CD14-positive monocyte (primary cell): ENCODE measurements around the gene SLC26A1. TPM values are rescaled to one million over a fixed set of nuclear protein-coding genes. Genes with fewer than 3 reads are reported as not detected.

Experiments used
- DNase-seq, 3 donors: peaks; one replicate each; pipeline ENCODE4 v3.0.0-alpha.2; 2011 to 2022
- H2AFZ ChIP-seq: 2 replicates; pipeline ENCODE4 v1.6.0; 2012; ENCODE audit warnings: mild to moderate bottlenecking, low read depth, low read length, inconsistent platforms; ENCODE audit not compliant: insufficient read depth, poor library complexity, severe bottlenecking
- H3K27ac ChIP-seq, 2 donors: 1 replicate in 1 of 2; 2 replicates in 1 of 2; pipeline ENCODE4 v1.5.1; 2012 to 2013; ENCODE audit warnings: low read length in 2 of 2, control low read depth in 1 of 2, inconsistent platforms in 1 of 2, low read depth in 1 of 2, mild to moderate bottlenecking in 1 of 2
- H3K27me3 ChIP-seq, 2 donors: one replicate each; pipeline versions ENCODE4 v1.6.0 to v1.6.1; 2011 to 2013; ENCODE audit warnings: low read length in 2 of 2; ENCODE audit not compliant: control insufficient read depth in 2 of 2, insufficient read depth in 2 of 2
- H3K36me3 ChIP-seq, 2 donors: replicated peaks in 1 of 2; 1 replicate in 1 of 2; 2 replicates in 1 of 2; pipeline versions ENCODE4 v1.5.1 to v1.6.1; 2012 to 2013; ENCODE audit warnings: low read length in 2 of 2, control low read depth in 1 of 2, inconsistent platforms in 1 of 2, mild to moderate bottlenecking in 1 of 2; ENCODE audit not compliant: insufficient read depth in 2 of 2, control insufficient read depth in 1 of 2
- H3K4me1 ChIP-seq, 2 donors: 1 replicate in 1 of 2; 2 replicates in 1 of 2; pipeline versions ENCODE4 v1.5.1 to v1.6.1; 2012 to 2013; ENCODE audit warnings: low read length in 2 of 2, control low read depth in 1 of 2, inconsistent platforms in 1 of 2, mild to moderate bottlenecking in 1 of 2, moderate library complexity in 1 of 2; ENCODE audit not compliant: insufficient read depth in 2 of 2, control insufficient read depth in 1 of 2
- H3K4me2 ChIP-seq: replicated peaks from 2 replicates; pipeline ENCODE3; 2012; ENCODE audit warnings: low read length, moderate library complexity, mild to moderate bottlenecking; ENCODE audit not compliant: poor library complexity, severe bottlenecking; ENCODE audit errors: extremely low read depth
- H3K4me3 ChIP-seq, 3 experiments: fragments of 200-600 bp in 1 of 3; sonication (generic) in 1 of 3; replicated peaks in 1 of 3; 1 replicate in 2 of 3; 2 replicates in 1 of 3; pipeline ENCODE4 v1.5.1; 2011 to 2013; ENCODE audit warnings: low read length in 3 of 3, mild to moderate bottlenecking in 3 of 3, control low read depth in 2 of 3, low read depth in 2 of 3, inconsistent platforms in 1 of 3, moderate library complexity in 1 of 3
- H3K79me2 ChIP-seq: 2 replicates; pipeline ENCODE4 v1.6.0; 2012; ENCODE audit warnings: mild to moderate bottlenecking, control low read depth, inconsistent platforms, low read length, moderate library complexity; ENCODE audit not compliant: insufficient read depth
- H3K9ac ChIP-seq: 2 replicates; pipeline ENCODE4 v1.6.0; 2017; ENCODE audit warnings: low read length, mild to moderate bottlenecking; ENCODE audit not compliant: insufficient read depth, poor library complexity, severe bottlenecking
- H3K9me3 ChIP-seq, 2 donors: replicated peaks in 1 of 2; 1 replicate in 1 of 2; 2 replicates in 1 of 2; pipeline versions ENCODE4 v1.5.1 to v1.6.1; 2012 to 2013; ENCODE audit warnings: low read length in 2 of 2, control low read depth in 1 of 2; ENCODE audit not compliant: control insufficient read depth in 1 of 2, insufficient read depth in 1 of 2
- H4K20me1 ChIP-seq: 2 replicates; pipeline ENCODE4 v1.6.0; 2012; ENCODE audit warnings: mild to moderate bottlenecking, low read length, control low read depth, moderate library complexity; ENCODE audit not compliant: insufficient read depth
- H3K27ac Mint-ChIP-seq, 7 donors: one replicate each; pipeline ENCODE4 v1.8.0; 2020; ENCODE audit warnings: mild to moderate bottlenecking in 7 of 7, mixed read lengths in 7 of 7, moderate library complexity in 6 of 7, inconsistent platforms in 2 of 7
- H3K27me3 Mint-ChIP-seq, 3 donors: one replicate each; pipeline ENCODE4 v1.8.0; 2021 to 2022; ENCODE audit warnings: low read depth in 3 of 3, mild to moderate bottlenecking in 3 of 3, mixed read lengths in 3 of 3, moderate library complexity in 3 of 3, inconsistent platforms in 1 of 3
- H3K36me3 Mint-ChIP-seq, 2 donors: one replicate each; pipeline ENCODE4 v1.8.0; 2020; ENCODE audit warnings: mixed read lengths in 2 of 2, inconsistent platforms in 1 of 2, mild to moderate bottlenecking in 1 of 2
- H3K4me1 Mint-ChIP-seq: one replicate; pipeline ENCODE4 v1.8.0; 2020; ENCODE audit warnings: mild to moderate bottlenecking, mixed read lengths
- H3K4me3 Mint-ChIP-seq, 2 donors: one replicate each; pipeline ENCODE4 v1.8.0; 2020; ENCODE audit warnings: mild to moderate bottlenecking in 2 of 2, mixed read lengths in 2 of 2, moderate library complexity in 1 of 2
- H3K9me3 Mint-ChIP-seq, 7 donors: one replicate each; pipeline ENCODE4 v1.8.0; 2020 to 2022; ENCODE audit warnings: mixed read lengths in 7 of 7, mild to moderate bottlenecking in 6 of 7, moderate library complexity in 6 of 7, inconsistent platforms in 2 of 7
- WGBS: methylation state at CpG from one replicate; pipeline ENCODE4 v1.1.5; 2013; ENCODE audit warnings: missing lambda C conversion rate; ENCODE audit not compliant: insufficient coverage; 5-methylcytosine and 5-hydroxymethylcytosine counted together
- intact Hi-C, 2 donors: fragments of 100-400 bp; cut with micrococcal nuclease; formaldehyde crosslinking; loops; one replicate each; pipeline versions ENCODE4 v1.15.0 to v1.15.1; 2023
- polyA plus RNA-seq, 3 donors: library from polyadenylated mRNA; depleted of rRNA in 1 of 3; unstranded in 2 of 3; stranded (reverse) in 1 of 3; fragments of 300-500 nt in 2 of 3; fragments of >200 nt in 1 of 3; fragmentation: Illumina TruSeq in 2 of 3; gene quantifications; 1 replicate in 2 of 3; 2 replicates in 1 of 3; pipeline ENCODE4 v1.2.3, GENCODE V29; 2012 to 2021
- TF ChIP-seq, protein P1 (sequence below): fragments of 200-600 bp; IDR thresholded peaks from one replicate; pipeline ENCODE4 v1.8.0; 2022; ENCODE audit warnings: antibody characterized with exemption, mild to moderate bottlenecking

Gene SLC26A1
- polyA plus RNA-seq, 3 donors: 0.16 to 0.37 (median 0.18) TPM

DNA sequence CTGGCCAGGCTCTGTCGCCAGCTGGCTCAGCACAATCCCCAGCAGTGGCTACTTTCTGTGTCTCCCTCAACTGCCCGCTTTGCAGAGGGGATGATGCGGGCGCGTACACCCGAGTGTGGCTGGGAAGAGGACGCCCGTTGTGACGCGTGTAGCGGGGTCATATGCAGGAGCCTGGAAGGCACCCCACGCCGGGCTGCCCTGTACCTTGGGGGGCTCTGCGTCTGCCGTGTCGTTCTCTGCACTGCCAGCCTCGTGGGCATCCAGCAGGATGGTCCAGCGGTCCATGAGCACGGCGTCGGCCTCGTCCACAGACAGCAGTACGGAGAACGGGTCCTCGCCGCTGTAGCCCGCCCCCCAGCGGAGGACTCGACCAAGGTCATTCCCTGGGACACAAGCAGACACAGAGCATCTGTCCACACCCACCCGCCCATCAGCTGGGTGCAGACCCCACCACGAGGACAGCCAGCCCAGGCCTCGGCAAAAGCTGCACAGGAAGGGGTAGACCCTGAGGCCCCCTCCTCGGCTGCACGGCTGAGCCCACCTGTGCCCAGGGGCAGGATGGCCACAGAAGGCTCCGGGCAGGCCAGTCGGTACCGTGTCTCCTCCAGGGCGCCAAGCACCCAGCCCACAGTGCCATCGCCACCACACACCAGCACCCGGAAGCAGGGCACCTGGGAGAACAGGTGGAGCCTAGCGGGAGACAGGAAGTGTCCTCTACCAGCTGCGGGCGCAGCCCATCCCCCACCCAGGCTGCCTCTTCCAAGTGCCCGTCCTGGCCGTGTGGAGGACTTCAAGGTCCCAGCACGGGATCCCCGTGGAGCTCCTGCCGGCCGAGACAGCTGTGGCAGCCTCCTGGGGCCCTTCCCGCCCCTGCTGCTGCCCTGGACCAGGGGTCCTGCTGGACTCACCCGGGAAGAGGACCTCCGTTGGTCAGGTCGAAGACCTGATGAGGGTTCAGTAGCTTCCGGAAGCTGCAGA, 30.7 kb downstream of the SLC26A1 start:
- intact Hi-C loops: no loop called here
- DNase-seq: no peak
- H3K4me1 ChIP-seq: no peaks in the 10 kb centered on the region
- H3K4me3 Mint-ChIP-seq: no peak overlapping the region
- H3K27ac ChIP-seq: no peak overlapping the region
- 94% methylated on average over 54 of the region's 54 CpGs for WGBS
- no peak overlapping the region for H3K27ac Mint-ChIP-seq
- no peak overlapping the region for H2AFZ ChIP-seq
- no peaks in the 10 kb centered on the region for H3K27me3 Mint-ChIP-seq
- peaks cover 0 to 2% of the 10 kb centered on the region in 2 donors for H3K27me3 ChIP-seq
- H3K4me2 ChIP-seq: no peak overlapping the region
- H3K9me3 ChIP-seq: no peaks in the 10 kb centered on the region
- H3K4me1 Mint-ChIP-seq: no peaks in the 10 kb centered on the region
- no peak overlapping the region for H3K9ac ChIP-seq
- H3K36me3 Mint-ChIP-seq: peaks cover 25 to 45% of the 10 kb centered on the region in 2 donors
- H3K36me3 ChIP-seq: peaks cover 28 to 90% of the 10 kb centered on the region in 2 donors
- H3K9me3 Mint-ChIP-seq: no peaks in the 10 kb centered on the region
- no peak overlapping the region for H3K4me3 ChIP-seq
- peaks cover 22% of the 10 kb centered on the region for H4K20me1 ChIP-seq
- H3K79me2 ChIP-seq: no peaks in the 10 kb centered on the region
- TF ChIP-seq, protein P1, sequence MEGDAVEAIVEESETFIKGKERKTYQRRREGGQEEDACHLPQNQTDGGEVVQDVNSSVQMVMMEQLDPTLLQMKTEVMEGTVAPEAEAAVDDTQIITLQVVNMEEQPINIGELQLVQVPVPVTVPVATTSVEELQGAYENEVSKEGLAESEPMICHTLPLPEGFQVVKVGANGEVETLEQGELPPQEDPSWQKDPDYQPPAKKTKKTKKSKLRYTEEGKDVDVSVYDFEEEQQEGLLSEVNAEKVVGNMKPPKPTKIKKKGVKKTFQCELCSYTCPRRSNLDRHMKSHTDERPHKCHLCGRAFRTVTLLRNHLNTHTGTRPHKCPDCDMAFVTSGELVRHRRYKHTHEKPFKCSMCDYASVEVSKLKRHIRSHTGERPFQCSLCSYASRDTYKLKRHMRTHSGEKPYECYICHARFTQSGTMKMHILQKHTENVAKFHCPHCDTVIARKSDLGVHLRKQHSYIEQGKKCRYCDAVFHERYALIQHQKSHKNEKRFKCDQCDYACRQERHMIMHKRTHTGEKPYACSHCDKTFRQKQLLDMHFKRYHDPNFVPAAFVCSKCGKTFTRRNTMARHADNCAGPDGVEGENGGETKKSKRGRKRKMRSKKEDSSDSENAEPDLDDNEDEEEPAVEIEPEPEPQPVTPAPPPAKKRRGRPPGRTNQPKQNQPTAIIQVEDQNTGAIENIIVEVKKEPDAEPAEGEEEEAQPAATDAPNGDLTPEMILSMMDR: no peak

DNA sequence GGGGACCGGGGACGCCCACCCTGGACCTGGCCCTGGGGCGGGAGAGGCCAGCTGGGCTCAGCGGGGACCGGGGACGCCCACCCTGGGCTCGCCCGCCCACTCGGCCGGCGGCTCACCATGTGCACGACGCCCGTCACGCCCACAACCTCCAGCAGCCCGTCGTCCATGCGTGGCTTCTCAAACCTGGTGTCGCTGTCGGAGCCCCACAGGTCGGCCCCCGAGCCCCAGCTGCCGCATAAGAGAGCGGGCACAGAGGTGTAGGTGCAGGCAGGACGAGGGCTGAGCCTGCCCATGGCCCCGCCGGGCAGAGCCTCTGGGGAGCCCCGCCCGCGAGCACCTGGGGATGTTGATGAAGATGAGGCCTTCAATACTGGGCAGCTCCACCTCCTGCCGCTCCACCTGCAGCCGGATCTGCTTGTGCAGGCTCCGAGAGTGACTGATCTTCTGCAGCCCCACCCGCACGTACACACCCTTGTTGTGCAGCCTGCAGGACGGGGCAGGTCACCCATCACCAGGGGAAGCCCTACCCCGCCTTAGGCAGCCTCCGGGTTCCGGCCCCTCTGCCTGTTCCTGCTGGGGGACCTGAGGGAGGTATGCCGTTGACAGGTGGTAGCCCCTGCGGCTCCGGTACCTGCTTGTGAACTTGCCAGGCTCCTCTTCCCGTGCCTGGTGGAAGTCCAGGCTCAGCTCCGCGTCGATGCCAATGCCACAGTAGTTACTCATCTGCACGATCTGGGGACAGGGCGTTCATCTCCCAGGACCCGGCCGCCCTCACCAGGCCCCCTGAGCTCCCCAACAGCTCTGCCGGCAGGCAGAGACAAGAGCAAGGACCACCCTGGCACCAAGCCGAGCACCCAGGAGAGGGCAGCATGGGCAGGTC, 31.6 kb downstream of the SLC26A1 start:
- Histone ChIP-seq H3K79me2 (no peaks in the 10 kb centered on the region), H3K4me2 (no peak overlapping the region), H3K27me3 (no peaks in the 10 kb centered on the region), H4K20me1 (peaks cover 22% of the 10 kb centered on the region), H3K4me3 (no peak overlapping the region), H3K4me1 (no peaks in the 10 kb centered on the region), H3K9me3 (no peaks in the 10 kb centered on the region), H3K27ac (no peak overlapping the region), H2AFZ (no peak overlapping the region), H3K9ac (no peak overlapping the region), H3K36me3 (peaks cover 34 to 92% of the 10 kb centered on the region in 2 donors)
- TF ChIP-seq, protein P1: no peak
- H3K4me1 Mint-ChIP-seq: no peaks in the 10 kb centered on the region
- no peaks in the 10 kb centered on the region for H3K27me3 Mint-ChIP-seq
- H3K36me3 Mint-ChIP-seq: peaks cover 31 to 54% of the 10 kb centered on the region in 2 donors
- no peak for DNase-seq
- H3K4me3 Mint-ChIP-seq: no peak overlapping the region
- no peaks in the 10 kb centered on the region for H3K9me3 Mint-ChIP-seq
- H3K27ac Mint-ChIP-seq: no peak overlapping the region
- intact Hi-C loops: no loop called here
- 98% methylated on average over 42 of the region's 52 CpGs for WGBS
